Fibroblast of peridontal ligament (primary cell): ENCODE data around the gene CPO.

Source experiments
- DNase-seq: peaks from one replicate; pipeline ENCODE4 v3.0.0-alpha.2; 2010; ENCODE audit errors: extremely low read depth

Gene CPO

GRCh38 chr2:207015901-207016300 lies 76.6 kb downstream of the CPO start:
- DNase-seq, result no peak
